PC-9 (cell line): ENCODE measurements around the gene RIPOR3. TPM values are rescaled to one million over a fixed set of nuclear protein-coding genes. Genes with fewer than 3 reads are reported as not detected.
"Not testable (repeated sequence)": the region's sequence is repeated elsewhere in the genome, so short reads cannot be mapped to it uniquely, and the experiment has no call there.

ENCODE experiments used
- BruUV-seq: library from RNA; stranded (reverse); fragments of 400-500 nt; replicated peaks from 2 replicates; lab custom pipeline; 2021; lab: Mats Ljungman, UMichigan
- CTCF ChIA-PET: fragments of 300-600 bp; sonication (Branson Sonifier 250); formaldehyde crosslinking; loops from one replicate; lab custom pipeline; 2022; ENCODE audit warnings: antibody characterized with exemption; lab: Charles Lee
- POLR2A ChIA-PET: fragments of 300-600 bp; sonication (Branson Sonifier 250); formaldehyde crosslinking; loops from one replicate; lab custom pipeline; 2022; ENCODE audit warnings: antibody characterized with exemption; ENCODE audit not compliant: unreplicated experiment; lab: Charles Lee
- DNase-seq, 2 experiments: peaks; one replicate each; pipeline versions ENCODE4 v3.0.0 to v3.0.0-alpha.2; 2015 to 2022; ENCODE audit warnings: mixed read lengths in 1 of 2
- H2AFZ ChIP-seq: fragments of 200-600 bp; sonication (generic); 2 replicates; pipeline ENCODE4 v1.8.1; 2017; ENCODE audit warnings: antibody characterized with exemption
- H3F3A ChIP-seq: fragments of 200-600 bp; sonication (generic); 2 replicates; pipeline ENCODE4 v1.8.1; 2017; ENCODE audit warnings: antibody characterized with exemption, mild to moderate bottlenecking, low read depth; ENCODE audit not compliant: insufficient read depth
- H3K27ac ChIP-seq: fragments of 200-600 bp; sonication (generic); 2 replicates; pipeline ENCODE4 v1.6.1; 2016; ENCODE audit warnings: mixed run types
- H3K27me3 ChIP-seq: fragments of 200-600 bp; sonication (generic); 2 replicates; pipeline ENCODE4 v1.6.1; 2016; ENCODE audit warnings: low read depth, mixed run types; ENCODE audit not compliant: insufficient read depth
- H3K36me3 ChIP-seq: fragments of 200-600 bp; sonication (generic); 2 replicates; pipeline ENCODE4 v1.6.1; 2016; ENCODE audit warnings: low read depth, mixed run types
- H3K4me1 ChIP-seq: fragments of 200-600 bp; sonication (generic); replicated peaks from 2 replicates; pipeline ENCODE4 v1.6.1; 2016; ENCODE audit warnings: mixed run types; ENCODE audit not compliant: insufficient read depth
- H3K4me2 ChIP-seq: fragments of 200-600 bp; sonication (generic); 2 replicates; pipeline ENCODE4 v1.6.1; 2017; ENCODE audit warnings: mixed run types
- H3K4me3 ChIP-seq: fragments of 200-600 bp; sonication (generic); 2 replicates; pipeline ENCODE4 v1.6.1; 2016; ENCODE audit warnings: mixed run types
- H3K79me2 ChIP-seq: fragments of 200-600 bp; sonication (generic); 2 replicates; pipeline ENCODE4 v1.6.1; 2017; ENCODE audit warnings: low read depth, mixed run types
- H3K9me2 ChIP-seq: fragments of 200-600 bp; sonication (generic); 2 replicates; pipeline ENCODE4 v1.8.1; 2017; ENCODE audit warnings: mild to moderate bottlenecking; ENCODE audit not compliant: insufficient read depth
- H3K9me3 ChIP-seq: fragments of 200-600 bp; sonication (generic); 2 replicates; pipeline ENCODE4 v1.8.1; 2016; ENCODE audit warnings: low read depth; ENCODE audit not compliant: insufficient read depth
- H4K20me1 ChIP-seq: fragments of 200-600 bp; sonication (generic); 2 replicates; pipeline ENCODE4 v1.8.1; 2017; ENCODE audit not compliant: insufficient read depth
- CTCF ChIP-seq: fragments of 200-600 bp; sonication (generic); conservative IDR thresholded peaks from 2 replicates; pipeline ENCODE4 v1.6.1; 2017; ENCODE audit warnings: mixed run types, antibody characterized with exemption, mild to moderate bottlenecking, moderate library complexity
- EZH2 ChIP-seq: fragments of 200-600 bp; sonication (generic); IDR thresholded peaks from 2 replicates; pipeline ENCODE4 v1.8.0; 2017; ENCODE audit warnings: antibody characterized with exemption, low read depth
- intact Hi-C: fragments of 100-400 bp; cut with micrococcal nuclease; formaldehyde crosslinking; loops from one replicate; pipeline ENCODE4 v1.10.0; 2022; ENCODE audit not compliant: unreplicated experiment
- total RNA-seq: library from RNA; stranded (reverse); gene quantifications from 2 replicates; pipeline ENCODE4 v1.2.3, GENCODE V29; 2021

Gene RIPOR3
- total RNA-seq, 1 experiment from 2014 or later = 6.3 TPM

GRCh38 chr20:50569864-50570836 lies 121.2 kb downstream of the RIPOR3 start:
- Histone ChIP-seq H2AFZ (no peak overlapping the region), H4K20me1 (no peaks in the 10 kb centered on the region; the same call in none of the 2 replicates), H3K4me2 (no peak overlapping the region), H3K27me3 (no peaks in the 10 kb centered on the region), H3K9me3 (no peaks in the 10 kb centered on the region), H3K27ac (no peak overlapping the region), H3K4me1 (no peaks in the 10 kb centered on the region), H3F3A (peaks cover 15% of the 10 kb centered on the region; the same call in 1 of the 2 replicates), H3K79me2 (peaks cover 8% of the 10 kb centered on the region; the same call in 1 of the 2 replicates), H3K36me3 (peaks cover 31% of the 10 kb centered on the region), H3K4me3 (no peak overlapping the region), H3K9me2 (no peaks in the 10 kb centered on the region)
- peak in 1 of 2 experiments; percentile 20 for DNase-seq
- POLR2A ChIA-PET = interaction anchor here (0.6 kb wide), 1 partner anchor 29 kb away, joined by 3 read pairs; no protein-coding TSS in a partner anchor
- no peak for TF ChIP-seq EZH2
- peak; percentile 41; the same call in 1 of the 2 replicates for TF ChIP-seq CTCF
- no TSS peak for BruUV-seq
- CTCF ChIA-PET = no interaction called here
- intact Hi-C loops = loop anchor here (2.0 kb wide), 1 partner anchor 105 kb away; no protein-coding TSS in a partner anchor

- H4K20me1 ChIP-seq = not testable (repeated sequence)
Measured at GRCh38 chr20:50569487-50569863, 121.9 kb downstream of the RIPOR3 start.

GRCh38 chr20:50568549-50568942 lies 122.8 kb downstream of the RIPOR3 start:
- Histone ChIP-seq H4K20me1 (no peaks in the 10 kb centered on the region; the same call in none of the 2 replicates), H2AFZ (no peak overlapping the region), H3K4me2 (no peak overlapping the region), H3K9me3 (no peaks in the 10 kb centered on the region), H3K79me2 (peaks cover 8% of the 10 kb centered on the region; the same call in 1 of the 2 replicates), H3F3A (peaks cover 8% of the 10 kb centered on the region; the same call in 1 of the 2 replicates), H3K27me3 (no peaks in the 10 kb centered on the region), H3K9me2 (no peaks in the 10 kb centered on the region), H3K27ac (no peak overlapping the region), H3K4me1 (no peaks in the 10 kb centered on the region), H3K4me3 (no peak overlapping the region), H3K36me3 (peaks cover 41% of the 10 kb centered on the region)
- ChIA-PET CTCF (no interaction called here), POLR2A (interaction anchor here (0.9 kb wide), 1 partner anchor 365 kb away, joined by 9 read pairs; no protein-coding TSS in a partner anchor)
- TF ChIP-seq EZH2 = no peak
- TF ChIP-seq CTCF = no peak
- no peak for DNase-seq
- intact Hi-C loops = no loop called here
- BruUV-seq = no TSS peak

More at GRCh38 chr20:50569487-50569863, 121.9 kb downstream of the RIPOR3 start:
- H3K9me2 ChIP-seq, H3K4me1 ChIP-seq, intact Hi-C loops, DNase-seq, H3K27me3 ChIP-seq, H3K9me3 ChIP-seq, H3K4me2 ChIP-seq, CTCF ChIA-PET, POLR2A ChIA-PET, H3K79me2 ChIP-seq, H3K4me3 ChIP-seq, H3K27ac ChIP-seq, H2AFZ ChIP-seq, BruUV-seq: not testable (repeated sequence)
- Histone ChIP-seq H3K36me3 (peaks cover 38% of the 10 kb centered on the region), H3F3A (peaks cover 15% of the 10 kb centered on the region; the same call in 1 of the 2 replicates)
